SK-N-SH (cell line): ENCODE data around the gene ZNF608. TPM values are rescaled to one million over a fixed set of nuclear protein-coding genes. Genes with fewer than 3 reads are reported as not detected.
A peak's percentile ranks its signal among the peaks of the same experiment; 100 is the strongest.

Experiments used
- CTCF ChIA-PET: fragments of 300-600, 350-600 bp; formaldehyde crosslinking; extraction: SDS; loops from one replicate; lab custom pipeline; 2021; lab: Yijun Ruan, JAX
- POLR2A ChIA-PET: fragments of 350-600 bp; sonication (Branson Sonifier 250); formaldehyde crosslinking; extraction: SDS; loops from one replicate; lab custom pipeline; 2020; ENCODE audit warnings: antibody characterized with exemption, inconsistent platforms; lab: Yijun Ruan, JAX
- DNase-seq: peaks from one replicate; pipeline ENCODE4 v3.0.0; 2012
- H2AFZ ChIP-seq: fragments of 200-600 bp; sonication (generic); 2 replicates; pipeline ENCODE4 v1.8.1; 2016; ENCODE audit warnings: antibody characterized with exemption, mild to moderate bottlenecking, low read depth
- H3F3A ChIP-seq: fragments of 200-600 bp; sonication (generic); replicated peaks from 2 replicates; pipeline ENCODE3; 2016; ENCODE audit warnings: antibody characterized with exemption, mild to moderate bottlenecking; ENCODE audit not compliant: insufficient read depth
- H3K27ac ChIP-seq, 2 experiments: fragments of 200-500 bp in 1 of 2; fragments of 200-600 bp in 1 of 2; sonication (Bioruptor generic) in 1 of 2; sonication (generic), shearing (Covaris generic) in 1 of 2; 2 replicates each; pipeline versions ENCODE4 v1.5.1 to v1.6.1; 2014 to 2016; ENCODE audit warnings: low read depth in 2 of 2, inconsistent platforms in 1 of 2, low read length in 1 of 2, mild to moderate bottlenecking in 1 of 2, mixed read lengths in 1 of 2
- H3K27me3 ChIP-seq: fragments of 200-600 bp; sonication (generic), shearing (Covaris generic); 2 replicates; pipeline ENCODE4 v1.6.1; 2016; ENCODE audit warnings: mixed run types; ENCODE audit not compliant: insufficient read depth
- H3K36me3 ChIP-seq, 2 experiments: fragments of 200-500 bp in 1 of 2; fragments of 200-600 bp in 1 of 2; sonication (Bioruptor generic) in 1 of 2; sonication (generic) in 1 of 2; replicated peaks in 1 of 2; 2 replicates each; pipeline versions ENCODE3 to v1.5.1; 2014 to 2016; ENCODE audit warnings: low read length in 1 of 2, mild to moderate bottlenecking in 1 of 2; ENCODE audit not compliant: insufficient read depth in 2 of 2, control insufficient read depth in 1 of 2
- H3K4me1 ChIP-seq, 2 experiments: fragments of 200-500 bp in 1 of 2; fragments of 200-600 bp in 1 of 2; sonication (Bioruptor generic) in 1 of 2; sonication (generic), shearing (Covaris generic) in 1 of 2; 2 replicates each; pipeline versions ENCODE4 v1.5.1 to v1.6.1; 2014 to 2016; ENCODE audit warnings: low read depth in 1 of 2, low read length in 1 of 2, mixed run types in 1 of 2; ENCODE audit not compliant: insufficient read depth in 2 of 2, control insufficient read depth in 1 of 2
- H3K4me2 ChIP-seq: fragments of 200-600 bp; sonication (generic), shearing (Covaris generic); 2 replicates; pipeline ENCODE4 v1.6.1; 2017; ENCODE audit warnings: mixed run types
- H3K4me3 ChIP-seq, 2 experiments: fragments of 200-500 bp in 1 of 2; fragments of 200-600 bp in 1 of 2; sonication (Bioruptor generic) in 1 of 2; sonication (generic), shearing (Covaris generic) in 1 of 2; 2 replicates each; pipeline versions ENCODE4 v1.5.1 to v1.8.1; 2014 to 2016; ENCODE audit warnings: low read depth in 2 of 2, inconsistent platforms in 1 of 2, low read length in 1 of 2, mild to moderate bottlenecking in 1 of 2, mixed read lengths in 1 of 2, moderate library complexity in 1 of 2
- H3K79me2 ChIP-seq: fragments of 200-600 bp; sonication (generic); 2 replicates; pipeline ENCODE4 v1.8.1; 2017; ENCODE audit warnings: mild to moderate bottlenecking; ENCODE audit not compliant: insufficient read depth
- H3K9ac ChIP-seq: fragments of 200-600 bp; sonication (generic); 2 replicates; pipeline ENCODE4 v1.6.1; 2017; ENCODE audit warnings: mixed run types
- H3K9me2 ChIP-seq: fragments of 200-600 bp; sonication (generic); 2 replicates; pipeline ENCODE4 v1.6.1; 2017; ENCODE audit warnings: mixed run types
- H3K9me3 ChIP-seq: fragments of 200-600 bp; sonication (generic); 2 replicates; pipeline ENCODE4 v1.6.1; 2017; ENCODE audit warnings: mixed run types, mild to moderate bottlenecking, moderate library complexity
- H4K20me1 ChIP-seq: fragments of 200-600 bp; sonication (generic); 2 replicates; pipeline ENCODE4 v1.6.1; 2017; ENCODE audit warnings: mild to moderate bottlenecking, mixed run types; ENCODE audit not compliant: insufficient read depth
- CHD2 ChIP-seq: fragments of 150-350 bp; IDR thresholded peaks from 2 replicates; pipeline ENCODE4 v1.6.1; 2018; ENCODE audit warnings: low read length; ENCODE audit not compliant: partially characterized antibody
- EZH2phosphoT487 ChIP-seq: fragments of 200-600 bp; sonication (generic); IDR thresholded peaks from 2 replicates; pipeline ENCODE4 v1.6.1; 2017; ENCODE audit warnings: low read depth, mixed run types, mild to moderate bottlenecking, antibody characterized with exemption, moderate library complexity, borderline replicate concordance
- FOXM1 ChIP-seq: IDR thresholded peaks from 2 replicates; pipeline ENCODE4 v1.4.0; 2012; ENCODE audit warnings: low read depth, mild to moderate bottlenecking
- GABPA ChIP-seq: IDR thresholded peaks from 2 replicates; pipeline ENCODE4 v1.4.0; 2012; ENCODE audit warnings: low read depth, mild to moderate bottlenecking
- GATA2 ChIP-seq: sonication (generic); formaldehyde crosslinking; IDR thresholded peaks from 2 replicates; pipeline ENCODE4 v1.5.0; 2020; ENCODE audit warnings: mild to moderate bottlenecking, missing genetic modification reagents
- JUND ChIP-seq: IDR thresholded peaks from 2 replicates; pipeline ENCODE4 v1.4.0; 2012
- MEF2A ChIP-seq: IDR thresholded peaks from 2 replicates; pipeline ENCODE4 v1.4.0; 2012; ENCODE audit warnings: low read depth, borderline replicate concordance
- NFIC ChIP-seq: IDR thresholded peaks from 2 replicates; pipeline ENCODE4 v1.4.0; 2012; ENCODE audit warnings: borderline replicate concordance
- NRF1 ChIP-seq: IDR thresholded peaks from 2 replicates; pipeline ENCODE4 v1.6.1; 2012; ENCODE audit warnings: low read depth, mild to moderate bottlenecking, low read length
- POLR2AphosphoS5 ChIP-seq: IDR thresholded peaks from 2 replicates; pipeline ENCODE4 v1.6.1; 2012; ENCODE audit warnings: low read depth, low read length
- RCOR1 ChIP-seq: fragments of 150-350 bp; IDR thresholded peaks from 2 replicates; pipeline ENCODE4 v1.6.1; 2017; ENCODE audit warnings: antibody characterized with exemption, low read length
- RXRA ChIP-seq: IDR thresholded peaks from 2 replicates; pipeline ENCODE4 v1.4.0; 2012; ENCODE audit warnings: low read depth, mild to moderate bottlenecking, borderline replicate concordance
- SMC3 ChIP-seq: IDR thresholded peaks from 2 replicates; pipeline ENCODE4 v1.6.1; 2012; ENCODE audit warnings: low read depth, low read length, improper control_type of control experiment
- WGBS: methylation state at CpG from one replicate; pipeline ENCODE4 v1.1.6; 2017; ENCODE audit warnings: low lambda C conversion rate; 5-methylcytosine and 5-hydroxymethylcytosine counted together
- polyA plus RNA-seq, 3 experiments: library from polyadenylated mRNA; depleted of rRNA; stranded (reverse); fragments of >200 nt; gene quantifications; 2 replicates each; pipeline ENCODE4 v1.2.3, GENCODE V29; 2012
- TF ChIP-seq, protein P1 (sequence below): fragments of 150-350 bp; IDR thresholded peaks from 2 replicates; pipeline ENCODE4 v1.6.1; 2016; ENCODE audit warnings: mild to moderate bottlenecking, low read depth, low read length
- TF ChIP-seq, protein P2 (sequence below): fragments of 200-600 bp; sonication (generic); IDR thresholded peaks from 2 replicates; pipeline ENCODE4 v1.6.1; 2017; ENCODE audit warnings: antibody characterized with exemption, mild to moderate bottlenecking, moderate library complexity
- TF ChIP-seq, protein P3 (sequence below): IDR thresholded peaks from 2 replicates; pipeline ENCODE4 v1.4.0; 2012; ENCODE audit warnings: low read depth
- TF ChIP-seq, protein P4 (sequence below): IDR thresholded peaks from 2 replicates; pipeline ENCODE4; 2012
- TF ChIP-seq, protein P5 (sequence below): IDR thresholded peaks from 2 replicates; pipeline ENCODE4 v1.6.1; 2012; ENCODE audit warnings: mild to moderate bottlenecking, low read depth, low read length, moderate library complexity

ZNF608 gene
- polyA plus RNA-seq, 1 of the 3 experiments (the other 2 are of a cell fraction), result 4.9 TPM

DNA sequence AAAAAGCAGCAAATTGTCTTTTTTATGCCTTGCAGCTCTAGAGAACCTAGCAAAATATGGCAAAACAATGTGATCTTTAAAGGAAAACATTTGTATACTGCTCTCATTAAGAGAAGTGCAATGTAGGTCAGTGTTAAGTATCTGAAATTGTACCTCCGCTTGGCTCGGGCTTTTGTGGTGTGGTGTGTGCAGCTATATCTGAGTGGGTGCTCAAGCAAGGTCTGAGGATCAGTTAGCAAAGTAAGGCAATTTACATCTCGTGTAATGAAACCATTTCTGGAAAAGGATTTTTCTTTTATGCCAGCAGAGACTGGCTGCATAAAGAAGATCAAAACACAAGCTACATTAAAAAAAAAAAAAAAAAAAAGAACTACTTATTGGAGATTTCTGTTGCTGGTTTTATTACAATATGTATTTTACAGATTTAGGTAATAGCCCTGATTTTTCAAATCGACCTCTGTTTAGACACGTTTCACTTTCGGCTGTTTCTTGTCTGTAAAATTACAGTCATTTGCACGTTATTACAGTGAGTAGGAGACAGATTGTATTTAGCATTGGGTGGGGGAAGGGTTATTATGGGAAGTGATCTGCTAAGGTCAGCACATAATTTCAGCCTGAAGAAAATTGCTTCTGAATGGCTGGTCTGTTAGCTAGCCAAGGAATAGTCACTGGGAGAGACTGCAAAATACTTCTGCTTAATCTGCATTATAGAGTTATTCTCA, 7.9 kb upstream of the ZNF608 start:
- no peaks in the 10 kb centered on the region for H3F3A ChIP-seq
- no peaks in the 10 kb centered on the region for H3K27me3 ChIP-seq
- no peak overlapping the region for H3K9ac ChIP-seq
- 60% methylated on average over 7 of the region's 7 CpGs for WGBS
- no peak overlapping the region for H3K4me3 ChIP-seq
- H3K9me3 ChIP-seq, result no peaks in the 10 kb centered on the region
- H3K27ac ChIP-seq, result no peak overlapping the region; a peak in 1 of 4 replicates
- H3K4me2 ChIP-seq, result no peak overlapping the region
- POLR2A ChIA-PET, result interaction anchor here (0.6 kb wide), 1 partner anchor 9 kb away, joined by 5 read pairs; no protein-coding TSS in a partner anchor
- H3K9me2 ChIP-seq, result no peaks in the 10 kb centered on the region
- CTCF ChIA-PET, result no interaction called here
- DNase-seq, result no peak
- H3K79me2 ChIP-seq, result no peaks in the 10 kb centered on the region
- H2AFZ ChIP-seq, result no peak overlapping the region
- H3K4me1 ChIP-seq, result peaks cover 0 to 8% of the 10 kb centered on the region in 2 experiments; a peak in 2 of 4 replicates
- H3K36me3 ChIP-seq, result no peaks in the 10 kb centered on the region
- no peaks in the 10 kb centered on the region for H4K20me1 ChIP-seq
- TF ChIP-seq CHD2 (peak; percentile 41), RXRA (no peak)
- TF ChIP-seq, protein P1, sequence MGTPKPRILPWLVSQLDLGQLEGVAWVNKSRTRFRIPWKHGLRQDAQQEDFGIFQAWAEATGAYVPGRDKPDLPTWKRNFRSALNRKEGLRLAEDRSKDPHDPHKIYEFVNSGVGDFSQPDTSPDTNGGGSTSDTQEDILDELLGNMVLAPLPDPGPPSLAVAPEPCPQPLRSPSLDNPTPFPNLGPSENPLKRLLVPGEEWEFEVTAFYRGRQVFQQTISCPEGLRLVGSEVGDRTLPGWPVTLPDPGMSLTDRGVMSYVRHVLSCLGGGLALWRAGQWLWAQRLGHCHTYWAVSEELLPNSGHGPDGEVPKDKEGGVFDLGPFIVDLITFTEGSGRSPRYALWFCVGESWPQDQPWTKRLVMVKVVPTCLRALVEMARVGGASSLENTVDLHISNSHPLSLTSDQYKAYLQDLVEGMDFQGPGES, result no peak
- TF ChIP-seq, protein P2, sequence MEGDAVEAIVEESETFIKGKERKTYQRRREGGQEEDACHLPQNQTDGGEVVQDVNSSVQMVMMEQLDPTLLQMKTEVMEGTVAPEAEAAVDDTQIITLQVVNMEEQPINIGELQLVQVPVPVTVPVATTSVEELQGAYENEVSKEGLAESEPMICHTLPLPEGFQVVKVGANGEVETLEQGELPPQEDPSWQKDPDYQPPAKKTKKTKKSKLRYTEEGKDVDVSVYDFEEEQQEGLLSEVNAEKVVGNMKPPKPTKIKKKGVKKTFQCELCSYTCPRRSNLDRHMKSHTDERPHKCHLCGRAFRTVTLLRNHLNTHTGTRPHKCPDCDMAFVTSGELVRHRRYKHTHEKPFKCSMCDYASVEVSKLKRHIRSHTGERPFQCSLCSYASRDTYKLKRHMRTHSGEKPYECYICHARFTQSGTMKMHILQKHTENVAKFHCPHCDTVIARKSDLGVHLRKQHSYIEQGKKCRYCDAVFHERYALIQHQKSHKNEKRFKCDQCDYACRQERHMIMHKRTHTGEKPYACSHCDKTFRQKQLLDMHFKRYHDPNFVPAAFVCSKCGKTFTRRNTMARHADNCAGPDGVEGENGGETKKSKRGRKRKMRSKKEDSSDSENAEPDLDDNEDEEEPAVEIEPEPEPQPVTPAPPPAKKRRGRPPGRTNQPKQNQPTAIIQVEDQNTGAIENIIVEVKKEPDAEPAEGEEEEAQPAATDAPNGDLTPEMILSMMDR, result no peak

DNA sequence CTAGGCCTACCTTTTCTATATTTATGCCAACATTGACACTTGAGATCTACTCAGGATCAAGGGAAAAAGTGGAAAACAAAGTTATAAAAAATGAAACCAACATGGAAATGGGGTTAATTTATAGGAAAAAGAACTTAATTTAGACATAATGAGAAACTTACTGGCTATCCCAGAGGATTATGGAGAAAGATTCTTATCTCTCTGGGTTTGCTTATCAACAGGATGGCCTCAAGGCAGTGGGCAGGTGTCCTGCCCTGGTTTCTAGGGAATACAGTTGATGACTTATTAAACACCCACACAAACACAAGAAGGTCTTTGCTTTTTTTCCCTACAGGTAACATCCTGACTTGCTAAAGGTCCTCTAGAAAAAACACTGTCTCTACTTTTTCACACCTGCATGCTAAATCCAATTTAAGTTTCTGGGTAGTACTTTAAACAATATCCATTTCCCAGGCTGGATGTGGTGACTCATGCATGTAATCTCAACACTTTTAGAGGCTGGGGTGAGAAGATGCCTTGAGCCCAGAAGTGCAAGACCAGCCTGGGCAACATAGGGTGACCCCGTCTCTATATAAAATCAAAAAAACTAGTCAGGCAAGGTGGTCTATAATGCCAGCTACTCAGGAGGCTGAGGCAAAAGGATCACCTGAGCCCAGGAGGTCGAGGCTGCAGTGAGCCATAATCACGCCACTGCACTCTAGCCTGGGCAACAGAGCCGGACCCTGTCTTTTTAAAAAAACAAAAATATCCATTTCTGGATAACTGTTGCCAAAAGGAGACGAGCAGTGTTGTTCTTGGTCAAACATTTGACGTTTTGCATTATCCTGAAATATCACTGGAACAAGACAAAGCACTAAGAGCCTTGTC, 6.6 kb upstream of the ZNF608 start:
- POLR2A ChIA-PET, result no interaction called here
- Histone ChIP-seq H3K27me3 (no peaks in the 10 kb centered on the region), H3K4me3 (no peak overlapping the region), H3K9ac (no peak overlapping the region), H3K79me2 (no peaks in the 10 kb centered on the region), H3K36me3 (no peaks in the 10 kb centered on the region), H3F3A (peaks cover 5% of the 10 kb centered on the region), H2AFZ (no peak overlapping the region), H4K20me1 (no peaks in the 10 kb centered on the region), H3K27ac (no peak overlapping the region), H3K9me3 (no peaks in the 10 kb centered on the region), H3K4me1 (peaks cover 0 to 8% of the 10 kb centered on the region in 2 experiments; a peak in 2 of 4 replicates), H3K9me2 (no peaks in the 10 kb centered on the region), H3K4me2 (no peak overlapping the region)
- DNase-seq, result no peak
- CTCF ChIA-PET, result no interaction called here
- WGBS, result 87% methylated on average over 6 of the region's 6 CpGs
- TF ChIP-seq MEF2A (no peak), GABPA (no peak), SMC3 (no peak), NRF1 (no peak), NFIC (no peak), JUND (no peak), FOXM1 (no peak), EZH2phosphoT487 (no peak), GATA2 (CRISPR knock-in tag) (no peak), POLR2AphosphoS5 (no peak), RCOR1 (no peak)
- TF ChIP-seq, protein P3, sequence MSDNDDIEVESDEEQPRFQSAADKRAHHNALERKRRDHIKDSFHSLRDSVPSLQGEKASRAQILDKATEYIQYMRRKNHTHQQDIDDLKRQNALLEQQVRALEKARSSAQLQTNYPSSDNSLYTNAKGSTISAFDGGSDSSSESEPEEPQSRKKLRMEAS, result no peak
- TF ChIP-seq, protein P4, sequence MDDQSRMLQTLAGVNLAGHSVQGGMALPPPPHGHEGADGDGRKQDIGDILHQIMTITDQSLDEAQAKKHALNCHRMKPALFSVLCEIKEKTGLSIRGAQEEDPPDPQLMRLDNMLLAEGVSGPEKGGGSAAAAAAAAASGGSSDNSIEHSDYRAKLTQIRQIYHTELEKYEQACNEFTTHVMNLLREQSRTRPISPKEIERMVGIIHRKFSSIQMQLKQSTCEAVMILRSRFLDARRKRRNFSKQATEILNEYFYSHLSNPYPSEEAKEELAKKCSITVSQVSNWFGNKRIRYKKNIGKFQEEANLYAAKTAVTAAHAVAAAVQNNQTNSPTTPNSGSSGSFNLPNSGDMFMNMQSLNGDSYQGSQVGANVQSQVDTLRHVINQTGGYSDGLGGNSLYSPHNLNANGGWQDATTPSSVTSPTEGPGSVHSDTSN, result no peak
- TF ChIP-seq, protein P5, sequence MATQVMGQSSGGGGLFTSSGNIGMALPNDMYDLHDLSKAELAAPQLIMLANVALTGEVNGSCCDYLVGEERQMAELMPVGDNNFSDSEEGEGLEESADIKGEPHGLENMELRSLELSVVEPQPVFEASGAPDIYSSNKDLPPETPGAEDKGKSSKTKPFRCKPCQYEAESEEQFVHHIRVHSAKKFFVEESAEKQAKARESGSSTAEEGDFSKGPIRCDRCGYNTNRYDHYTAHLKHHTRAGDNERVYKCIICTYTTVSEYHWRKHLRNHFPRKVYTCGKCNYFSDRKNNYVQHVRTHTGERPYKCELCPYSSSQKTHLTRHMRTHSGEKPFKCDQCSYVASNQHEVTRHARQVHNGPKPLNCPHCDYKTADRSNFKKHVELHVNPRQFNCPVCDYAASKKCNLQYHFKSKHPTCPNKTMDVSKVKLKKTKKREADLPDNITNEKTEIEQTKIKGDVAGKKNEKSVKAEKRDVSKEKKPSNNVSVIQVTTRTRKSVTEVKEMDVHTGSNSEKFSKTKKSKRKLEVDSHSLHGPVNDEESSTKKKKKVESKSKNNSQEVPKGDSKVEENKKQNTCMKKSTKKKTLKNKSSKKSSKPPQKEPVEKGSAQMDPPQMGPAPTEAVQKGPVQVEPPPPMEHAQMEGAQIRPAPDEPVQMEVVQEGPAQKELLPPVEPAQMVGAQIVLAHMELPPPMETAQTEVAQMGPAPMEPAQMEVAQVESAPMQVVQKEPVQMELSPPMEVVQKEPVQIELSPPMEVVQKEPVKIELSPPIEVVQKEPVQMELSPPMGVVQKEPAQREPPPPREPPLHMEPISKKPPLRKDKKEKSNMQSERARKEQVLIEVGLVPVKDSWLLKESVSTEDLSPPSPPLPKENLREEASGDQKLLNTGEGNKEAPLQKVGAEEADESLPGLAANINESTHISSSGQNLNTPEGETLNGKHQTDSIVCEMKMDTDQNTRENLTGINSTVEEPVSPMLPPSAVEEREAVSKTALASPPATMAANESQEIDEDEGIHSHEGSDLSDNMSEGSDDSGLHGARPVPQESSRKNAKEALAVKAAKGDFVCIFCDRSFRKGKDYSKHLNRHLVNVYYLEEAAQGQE, result no peak
